ES-I3 (cell line): ENCODE results near the gene TTC19.

Experiments used
- H3K36me3 ChIP-seq: 2 replicates; pipeline ENCODE4 v1.6.1; 2013; ENCODE audit warnings: mild to moderate bottlenecking, low read length, control low read depth, moderate library complexity; ENCODE audit not compliant: insufficient read depth
- H3K4me1 ChIP-seq: 2 replicates; pipeline ENCODE4 v1.6.1; 2013; ENCODE audit warnings: mild to moderate bottlenecking, control low read depth, low read length; ENCODE audit not compliant: insufficient read depth
- H3K9ac ChIP-seq: 2 replicates; pipeline ENCODE4 v1.6.1; 2013; ENCODE audit warnings: low read depth, mild to moderate bottlenecking, low read length, moderate library complexity
- H3K9me3 ChIP-seq: 2 replicates; pipeline ENCODE4 v1.6.1; 2013; ENCODE audit warnings: mild to moderate bottlenecking, low read length, moderate library complexity; ENCODE audit not compliant: control insufficient read depth, insufficient read depth

TTC19 gene

GRCh38 chr17:16072031-16072430 is 72.4 kb downstream of the TTC19 start:
- Histone ChIP-seq H3K4me1 (no peaks in the 10 kb centered on the region), H3K9me3 (no peaks in the 10 kb centered on the region), H3K36me3 (peaks cover 11% of the 10 kb centered on the region), H3K9ac (no peak overlapping the region)

- Histone ChIP-seq H3K36me3 (peaks cover 12% of the 10 kb centered on the region), H3K9me3 (no peaks in the 10 kb centered on the region), H3K9ac (no peak overlapping the region), H3K4me1 (no peaks in the 10 kb centered on the region)
Measured at GRCh38 chr17:16073845-16074244, 74.2 kb downstream of the TTC19 start.

- H3K9me3 ChIP-seq = no peaks in the 10 kb centered on the region
- H3K36me3 ChIP-seq = peaks cover 13% of the 10 kb centered on the region
- H3K9ac ChIP-seq = no peak overlapping the region
- H3K4me1 ChIP-seq = no peaks in the 10 kb centered on the region
Measured at GRCh38 chr17:16074423-16074822, 74.8 kb downstream of the TTC19 start.

GRCh38 chr17:16075949-16076348 is 76.3 kb downstream of the TTC19 start:
- Histone ChIP-seq H3K9ac (no peak overlapping the region), H3K9me3 (no peaks in the 10 kb centered on the region), H3K4me1 (no peaks in the 10 kb centered on the region), H3K36me3 (peaks cover 15% of the 10 kb centered on the region)
